SU-DHL-6 (cell line): ENCODE results near the gene CCDC30.

Source experiments
- EZH2phosphoT487 ChIP-seq: fragments of 200-600 bp; sonication (generic), shearing (Covaris generic); conservative IDR thresholded peaks from 2 replicates; pipeline ENCODE4 v1.6.1; 2018; ENCODE audit warnings: mild to moderate bottlenecking, antibody characterized with exemption, low read length, moderate library complexity, mixed read lengths
- TF ChIP-seq, protein P1 (sequence below): fragments of 200-600 bp; sonication (generic); IDR thresholded peaks from one replicate; pipeline ENCODE4 v1.5.1; 2017; ENCODE audit warnings: antibody characterized with exemption, mild to moderate bottlenecking, low read length, moderate library complexity; ENCODE audit not compliant: insufficient read depth, poor library complexity, severe bottlenecking

DNA sequence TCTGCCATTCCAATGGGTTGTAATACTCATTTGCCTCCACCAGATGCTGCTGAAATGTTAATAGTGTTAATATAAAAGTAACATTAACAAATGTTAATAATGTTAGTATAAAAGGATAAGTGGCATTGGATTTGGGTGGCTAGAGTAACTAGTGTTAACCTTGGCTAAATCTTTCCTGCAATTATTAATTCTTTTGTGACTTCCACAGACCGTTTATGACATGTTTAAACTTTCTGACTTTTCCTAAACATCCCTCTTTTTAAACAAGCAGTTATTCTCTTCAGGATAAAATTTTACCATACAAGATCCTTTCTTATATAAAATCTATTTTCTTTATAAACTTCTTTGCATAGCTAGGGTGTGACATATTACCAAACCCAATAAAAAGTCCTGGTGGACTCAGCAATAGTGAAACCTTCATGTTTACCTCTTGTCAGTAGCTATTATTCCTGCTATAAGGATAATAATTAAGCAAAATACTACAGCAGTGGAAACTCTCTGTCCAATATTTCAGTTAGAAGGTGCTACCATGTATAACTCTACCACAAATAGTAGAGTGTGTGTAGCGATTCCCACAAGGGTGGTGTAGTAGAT is 41.5 kb downstream of the CCDC30 start:
- TF ChIP-seq, protein P1, sequence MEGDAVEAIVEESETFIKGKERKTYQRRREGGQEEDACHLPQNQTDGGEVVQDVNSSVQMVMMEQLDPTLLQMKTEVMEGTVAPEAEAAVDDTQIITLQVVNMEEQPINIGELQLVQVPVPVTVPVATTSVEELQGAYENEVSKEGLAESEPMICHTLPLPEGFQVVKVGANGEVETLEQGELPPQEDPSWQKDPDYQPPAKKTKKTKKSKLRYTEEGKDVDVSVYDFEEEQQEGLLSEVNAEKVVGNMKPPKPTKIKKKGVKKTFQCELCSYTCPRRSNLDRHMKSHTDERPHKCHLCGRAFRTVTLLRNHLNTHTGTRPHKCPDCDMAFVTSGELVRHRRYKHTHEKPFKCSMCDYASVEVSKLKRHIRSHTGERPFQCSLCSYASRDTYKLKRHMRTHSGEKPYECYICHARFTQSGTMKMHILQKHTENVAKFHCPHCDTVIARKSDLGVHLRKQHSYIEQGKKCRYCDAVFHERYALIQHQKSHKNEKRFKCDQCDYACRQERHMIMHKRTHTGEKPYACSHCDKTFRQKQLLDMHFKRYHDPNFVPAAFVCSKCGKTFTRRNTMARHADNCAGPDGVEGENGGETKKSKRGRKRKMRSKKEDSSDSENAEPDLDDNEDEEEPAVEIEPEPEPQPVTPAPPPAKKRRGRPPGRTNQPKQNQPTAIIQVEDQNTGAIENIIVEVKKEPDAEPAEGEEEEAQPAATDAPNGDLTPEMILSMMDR = no peak
- TF ChIP-seq EZH2phosphoT487 = no peak
